IMR-90 (cell line): ENCODE results near the gene EPS8. TPM values are rescaled to one million over a fixed set of nuclear protein-coding genes. Genes with fewer than 3 reads are reported as not detected.

ENCODE experiments used
- ATAC-seq: fragments of 200-7000 bp; cut with Tn5 transposase; 2 replicates; pipeline ENCODE4 v1.9.1; 2020; ENCODE audit warnings: low read depth, mild to moderate bottlenecking, moderate library complexity
- BruUV-seq: library from RNA; stranded (reverse); fragments of 400-500 nt; replicated peaks from 2 replicates; lab custom pipeline; 2021; lab: Mats Ljungman, UMichigan
- CTCF ChIA-PET: fragments of 300-600 bp; formaldehyde crosslinking; extraction: SDS; loops from one replicate; lab custom pipeline; 2021; ENCODE audit warnings: antibody characterized with exemption; lab: Yijun Ruan, JAX
- POLR2A ChIA-PET: fragments of 300-600 bp; sonication (Branson Sonifier 250); formaldehyde crosslinking; loops from one replicate; lab custom pipeline; 2022; ENCODE audit warnings: antibody characterized with exemption; ENCODE audit not compliant: unreplicated experiment; lab: Charles Lee
- DNase-seq: peaks from one replicate; pipeline ENCODE4 v3.0.0; 2013
- H2AFZ ChIP-seq: replicated peaks from 2 replicates; pipeline ENCODE3; 2013; ENCODE audit warnings: low read length, mild to moderate bottlenecking; ENCODE audit not compliant: poor library complexity
- H2AK5ac ChIP-seq: 2 replicates; pipeline ENCODE4 v1.6.1; 2013; ENCODE audit warnings: low read depth, low read length, inconsistent platforms
- H2AK9ac ChIP-seq: replicated peaks from 2 replicates; pipeline ENCODE3; 2013; ENCODE audit warnings: mild to moderate bottlenecking, low read depth, low read length, moderate library complexity; ENCODE audit not compliant: poor library complexity
- H2BK120ac ChIP-seq: 2 replicates; pipeline ENCODE4 v1.6.1; 2013; ENCODE audit warnings: low read depth, low read length, inconsistent platforms
- H2BK15ac ChIP-seq: 3 replicates; pipeline ENCODE4 v1.6.1; 2013; ENCODE audit warnings: low read depth, low read length, inconsistent platforms
- H2BK20ac ChIP-seq: 2 replicates; pipeline ENCODE4 v1.6.1; 2013; ENCODE audit warnings: low read depth, mild to moderate bottlenecking, inconsistent platforms, low read length, moderate library complexity
- H2BK5ac ChIP-seq: 2 replicates; pipeline ENCODE4 v1.6.1; 2013; ENCODE audit warnings: mild to moderate bottlenecking, low read depth, low read length, inconsistent platforms; ENCODE audit not compliant: poor library complexity, severe bottlenecking
- H3K14ac ChIP-seq: replicated peaks from 2 replicates; pipeline ENCODE4 v1.6.1; 2013; ENCODE audit warnings: low read depth, low read length, inconsistent platforms
- H3K18ac ChIP-seq: 2 replicates; pipeline ENCODE4 v1.6.1; 2013; ENCODE audit warnings: low read depth, low read length, control low read depth
- H3K23ac ChIP-seq: 2 replicates; pipeline ENCODE4 v1.6.1; 2013; ENCODE audit warnings: low read depth, low read length, inconsistent platforms
- H3K27ac ChIP-seq: 2 replicates; pipeline ENCODE4 v1.5.1; 2013; ENCODE audit warnings: mild to moderate bottlenecking, control low read depth, low read length; ENCODE audit not compliant: insufficient read depth
- H3K27me3 ChIP-seq: 2 replicates; pipeline ENCODE4 v1.6.1; 2013; ENCODE audit warnings: low read length; ENCODE audit not compliant: control insufficient read depth, insufficient read depth
- H3K36me3 ChIP-seq: 2 replicates; pipeline ENCODE4 v1.6.1; 2013; ENCODE audit warnings: low read length, mixed read lengths; ENCODE audit not compliant: control insufficient read depth, insufficient read depth
- H3K4ac ChIP-seq: 2 replicates; pipeline ENCODE4 v1.6.1; 2013; ENCODE audit warnings: low read depth, low read length, inconsistent platforms
- H3K4me1 ChIP-seq: 2 replicates; pipeline ENCODE4 v1.6.1; 2013; ENCODE audit warnings: low read length, mixed read lengths; ENCODE audit not compliant: control insufficient read depth, insufficient read depth
- H3K4me2 ChIP-seq: 2 replicates; pipeline ENCODE4 v1.6.1; 2013; ENCODE audit warnings: low read depth, mild to moderate bottlenecking, control low read depth, low read length, moderate library complexity
- H3K4me3 ChIP-seq: 2 replicates; pipeline ENCODE4 v1.5.1; 2013; ENCODE audit warnings: low read depth, mild to moderate bottlenecking, control low read depth, low read length, moderate library complexity; ENCODE audit not compliant: insufficient read depth
- H3K56ac ChIP-seq: 2 replicates; pipeline ENCODE4 v1.6.1; 2013; ENCODE audit warnings: low read length, inconsistent platforms; ENCODE audit not compliant: insufficient read depth; ENCODE audit errors: extremely low read depth
- H3K79me1 ChIP-seq, 2 experiments: 2 replicates each; pipeline ENCODE4 v1.6.1; 2013; ENCODE audit warnings: low read length in 2 of 2, inconsistent platforms in 1 of 2, low read depth in 1 of 2
- H3K9ac ChIP-seq: 2 replicates; pipeline ENCODE4 v1.6.1; 2013; ENCODE audit warnings: low read depth, low read length, control low read depth
- H3K9me1 ChIP-seq: 2 replicates; pipeline ENCODE4 v1.6.1; 2013; ENCODE audit warnings: low read length, inconsistent platforms; ENCODE audit not compliant: insufficient read depth
- H3K9me3 ChIP-seq: 2 replicates; pipeline ENCODE4 v1.6.1; 2013; ENCODE audit warnings: low read length; ENCODE audit not compliant: control insufficient read depth, insufficient read depth
- H4K20me1 ChIP-seq: 2 replicates; pipeline ENCODE4 v1.6.1; 2013; ENCODE audit warnings: low read length, inconsistent platforms; ENCODE audit not compliant: insufficient read depth
- H4K5ac ChIP-seq: 2 replicates; pipeline ENCODE4 v1.6.1; 2013; ENCODE audit warnings: mild to moderate bottlenecking, low read depth, low read length, control low read depth
- H4K8ac ChIP-seq, 2 experiments: 2 replicates each; pipeline ENCODE4 v1.6.1; 2013; ENCODE audit warnings: low read depth in 2 of 2, low read length in 2 of 2, control low read depth in 1 of 2, inconsistent platforms in 1 of 2
- H4K91ac ChIP-seq: 2 replicates; pipeline ENCODE4 v1.6.1; 2013; ENCODE audit warnings: low read depth, low read length, inconsistent platforms; ENCODE audit not compliant: insufficient read depth
- CTCF ChIP-seq: conservative IDR thresholded peaks from 2 replicates; pipeline ENCODE4 v1.5.1; 2012; ENCODE audit warnings: mild to moderate bottlenecking, low read depth, low read length, improper control_type of control experiment
- MAFK ChIP-seq: IDR thresholded peaks from 2 replicates; pipeline ENCODE4 v1.6.1; 2012; ENCODE audit warnings: low read depth, low read length, improper control_type of control experiment
- NFE2L2 ChIP-seq: fragments of 150-350 bp; IDR thresholded peaks from 2 replicates; pipeline ENCODE4 v1.6.1; 2016; ENCODE audit warnings: low read depth, mild to moderate bottlenecking, low read length
- SMC3 ChIP-seq: fragments of 150-350 bp; IDR thresholded peaks from 2 replicates; pipeline ENCODE4 v1.6.1; 2016; ENCODE audit warnings: low read depth, mild to moderate bottlenecking, antibody characterized with exemption, low read length, moderate library complexity
- WGBS, 2 experiments: methylation state at CpG; one replicate each; pipeline versions ENCODE4 v1.1.5 to v1.1.7; 2013; ENCODE audit warnings: missing lambda C conversion rate in 2 of 2; ENCODE audit not compliant: insufficient read length in 1 of 2; ENCODE audit errors: extremely low coverage in 2 of 2; 5-methylcytosine and 5-hydroxymethylcytosine counted together
- dilution Hi-C: fragments of 300-500 bp; cut with HindIII; formaldehyde crosslinking; loops from one replicate; pipeline ENCODE4 v1.14.3; 2018; ENCODE audit warnings: low sequenced_read_pairs; ENCODE audit not compliant: unreplicated experiment
- in situ Hi-C: fragments of 300-500 bp; cut with MboI; formaldehyde crosslinking; loops from 3 replicates; pipeline ENCODE4 v1.14.3; 2019; ENCODE audit warnings: low sequenced_read_pairs, inconsistent platforms, mixed read lengths
- intact Hi-C: fragments of 100-400 bp; cut with micrococcal nuclease; formaldehyde crosslinking; loops from 2 replicates; pipeline ENCODE4 v1.10.0; 2022
- polyA plus RNA-seq, 3 experiments: library from polyadenylated mRNA; depleted of rRNA; stranded (reverse); fragments of >200 nt; gene quantifications; 2 replicates each; pipeline ENCODE4 v1.2.3, GENCODE V29; 2012; ENCODE audit warnings: low replicate concordance in 1 of 3
- total RNA-seq: library from RNA; depleted of rRNA; stranded (reverse); fragments of >200 nt; gene quantifications from 2 replicates; pipeline ENCODE4 v1.2.3, GENCODE V29; 2012

EPS8 gene
- total and polyA plus RNA-seq, 2 of the 4 experiments (the other 2 are of a cell fraction), result 45.1 to 104 TPM

GRCh38 chr12:15815730-15816129 is 26.5 kb upstream of the EPS8 start:
- WGBS, 2 experiments, result no CpG with 5 or more reads among the region's 2 CpGs
- H2BK5ac ChIP-seq, result no peak overlapping the region
- in situ Hi-C loops, result no loop called here
- TF ChIP-seq NFE2L2 (peak; percentile 20; the same call in 1 of the 2 replicates), MAFK (peak; percentile 97), SMC3 (no peak), CTCF (no peak)
- no peak overlapping the region for H4K5ac ChIP-seq
- H2BK15ac ChIP-seq, result no peak overlapping the region
- no peak overlapping the region for H3K4ac ChIP-seq
- H3K23ac ChIP-seq, result no peak overlapping the region
- no peaks in the 10 kb centered on the region for H3K36me3 ChIP-seq
- H3K9me1 ChIP-seq, result no peaks in the 10 kb centered on the region
- no peak overlapping the region for H3K9ac ChIP-seq
- BruUV-seq, result no TSS peak
- dilution Hi-C loops, result no loop called here
- no peak overlapping the region for H3K4me2 ChIP-seq
- no peaks in the 10 kb centered on the region for H3K79me1 ChIP-seq
- no peak overlapping the region for H3K18ac ChIP-seq
- H3K4me1 ChIP-seq, result peaks cover 2% of the 10 kb centered on the region; the same call in 1 of the 2 replicates
- H4K91ac ChIP-seq, result no peak overlapping the region
- ChIA-PET CTCF (no interaction called here), POLR2A (no interaction called here)
- H3K27me3 ChIP-seq, result no peaks in the 10 kb centered on the region
- H2AK5ac ChIP-seq, result no peak overlapping the region
- ATAC-seq (no peak), DNase-seq (no peak)
- intact Hi-C loops, result no loop called here
- H2BK120ac ChIP-seq, result no peak overlapping the region
- H3K9me3 ChIP-seq, result peaks cover 5% of the 10 kb centered on the region; the same call in 1 of the 2 replicates
- H4K8ac ChIP-seq, result no peak overlapping the region
- H3K4me3 ChIP-seq, result no peak overlapping the region
- no peak overlapping the region for H2AK9ac ChIP-seq
- H2AFZ ChIP-seq, result no peak overlapping the region
- H3K14ac ChIP-seq, result no peak overlapping the region
- no peak overlapping the region for H3K27ac ChIP-seq
- H2BK20ac ChIP-seq, result no peak overlapping the region
- H3K56ac ChIP-seq, result no peak overlapping the region
- H4K20me1 ChIP-seq, result no peaks in the 10 kb centered on the region
